SU-DHL-6 (cell line): ENCODE results near the gene RARG.

Experiments used
- H2AFZ ChIP-seq: fragments of 200-600 bp; sonication (generic); 2 replicates; pipeline ENCODE4 v1.6.1; 2014; ENCODE audit warnings: low read depth, mild to moderate bottlenecking, moderate library complexity, mixed read lengths, antibody characterized with exemption, low read length; ENCODE audit not compliant: severe bottlenecking
- H3F3A ChIP-seq: fragments of 200-600 bp; shearing (Covaris generic); 2 replicates; pipeline ENCODE4 v1.6.0; 2016; ENCODE audit warnings: antibody characterized with exemption, mild to moderate bottlenecking; ENCODE audit not compliant: insufficient read depth
- H3K27ac ChIP-seq: fragments of 200-600 bp; sonication (generic); 2 replicates; pipeline ENCODE4 v1.5.1; 2016; ENCODE audit warnings: low read depth, mild to moderate bottlenecking, low read length, moderate library complexity, mixed read lengths
- H3K27me3 ChIP-seq: fragments of 200-600 bp; sonication (generic), shearing (Covaris generic); 2 replicates; pipeline ENCODE4 v1.6.0; 2014; ENCODE audit warnings: mild to moderate bottlenecking, low read length
- H3K36me3 ChIP-seq: fragments of 200-600 bp; sonication (generic); 2 replicates; pipeline ENCODE4 v1.6.1; 2014; ENCODE audit warnings: mild to moderate bottlenecking, low read length, mixed read lengths
- H3K4me2 ChIP-seq: fragments of 300-600, 200-600 bp; shearing (Covaris generic), sonication (generic); 2 replicates; pipeline ENCODE4 v1.6.0; 2014; ENCODE audit warnings: low read length, low read depth, mild to moderate bottlenecking; ENCODE audit not compliant: poor library complexity, severe bottlenecking
- H3K4me3 ChIP-seq: fragments of 200-600 bp; sonication (generic); 2 replicates; pipeline ENCODE4 v1.5.1; 2014; ENCODE audit warnings: antibody characterized with exemption, low read length, mild to moderate bottlenecking, mixed read lengths; ENCODE audit not compliant: insufficient read depth, poor library complexity, severe bottlenecking
- H3K79me2 ChIP-seq: fragments of 200-600 bp; sonication (generic); 2 replicates; pipeline ENCODE4 v1.6.1; 2014; ENCODE audit warnings: mild to moderate bottlenecking, low read length, moderate library complexity; ENCODE audit not compliant: insufficient read depth
- H3K9ac ChIP-seq: fragments of 200-600 bp; sonication (generic); 2 replicates; pipeline ENCODE4 v1.7.0; 2014; ENCODE audit warnings: mild to moderate bottlenecking, low read length
- H3K9me2 ChIP-seq: fragments of 200-600 bp; sonication (generic); replicated peaks from 2 replicates; pipeline ENCODE4 v1.6.1; 2014; ENCODE audit warnings: low read length; ENCODE audit not compliant: insufficient read depth
- H3K9me3 ChIP-seq: fragments of 200-600 bp; sonication (generic); 2 replicates; pipeline ENCODE4 v1.6.1; 2014; ENCODE audit warnings: low read length, mixed read lengths; ENCODE audit not compliant: insufficient read depth
- H4K20me1 ChIP-seq: fragments of 200-600 bp; sonication (generic); 2 replicates; pipeline ENCODE4 v1.6.1; 2014; ENCODE audit warnings: low read depth, mild to moderate bottlenecking, antibody characterized with exemption, low read length, moderate library complexity, mixed read lengths
- CTCF ChIP-seq: fragments of 200-600 bp; sonication (generic); IDR thresholded peaks from one replicate; pipeline ENCODE4 v1.5.1; 2017; ENCODE audit warnings: antibody characterized with exemption, mild to moderate bottlenecking, low read length, moderate library complexity; ENCODE audit not compliant: insufficient read depth, poor library complexity, severe bottlenecking
- EZH2phosphoT487 ChIP-seq: fragments of 200-600 bp; sonication (generic), shearing (Covaris generic); conservative IDR thresholded peaks from 2 replicates; pipeline ENCODE4 v1.6.1; 2018; ENCODE audit warnings: mild to moderate bottlenecking, antibody characterized with exemption, low read length, moderate library complexity, mixed read lengths

RARG gene

GRCh38 chr12:53277981-53278380, 46.0 kb upstream of the RARG start:
- Histone ChIP-seq H3K9ac (no peak overlapping the region), H2AFZ (no peak overlapping the region), H3K4me3 (no peak overlapping the region), H3K4me2 (no peak overlapping the region), H3F3A (no peaks in the 10 kb centered on the region), H3K9me3 (no peaks in the 10 kb centered on the region), H4K20me1 (no peaks in the 10 kb centered on the region), H3K9me2 (no peaks in the 10 kb centered on the region), H3K79me2 (no peaks in the 10 kb centered on the region), H3K36me3 (peaks cover 24% of the 10 kb centered on the region; the same call in 1 of the 2 replicates), H3K27me3 (no peaks in the 10 kb centered on the region), H3K27ac (no peak overlapping the region)
- TF ChIP-seq EZH2phosphoT487 (no peak), CTCF (no peak)

- peaks cover 17% of the 10 kb centered on the region; the same call in 1 of the 2 replicates for H3K36me3 ChIP-seq
- no peak overlapping the region for H3K27ac ChIP-seq
- no peak overlapping the region for H3K4me2 ChIP-seq
- no peaks in the 10 kb centered on the region for H3K27me3 ChIP-seq
- no peaks in the 10 kb centered on the region for H3K79me2 ChIP-seq
- no peak overlapping the region for H3K9ac ChIP-seq
- H3K9me2 ChIP-seq: no peaks in the 10 kb centered on the region
- H2AFZ ChIP-seq: no peak overlapping the region
- H3K4me3 ChIP-seq: no peak overlapping the region
- H4K20me1 ChIP-seq: no peaks in the 10 kb centered on the region
- H3K9me3 ChIP-seq: no peaks in the 10 kb centered on the region
- H3F3A ChIP-seq: no peaks in the 10 kb centered on the region
- TF ChIP-seq CTCF: no peak
- TF ChIP-seq EZH2phosphoT487: no peak
Observed at GRCh38 chr12:53276511-53276910, 44.5 kb upstream of the RARG start.

GRCh38 chr12:53274445-53274844, 42.4 kb upstream of the RARG start:
- H2AFZ ChIP-seq: no peak overlapping the region
- H3K4me3 ChIP-seq: no peak overlapping the region
- peaks cover 14% of the 10 kb centered on the region; the same call in 1 of the 2 replicates for H3K36me3 ChIP-seq
- no peaks in the 10 kb centered on the region for H3K9me2 ChIP-seq
- H3F3A ChIP-seq: no peaks in the 10 kb centered on the region
- peaks cover 14% of the 10 kb centered on the region for H3K79me2 ChIP-seq
- H3K4me2 ChIP-seq: no peak overlapping the region
- TF ChIP-seq EZH2phosphoT487 (no peak), CTCF (no peak)
- no peaks in the 10 kb centered on the region for H3K27me3 ChIP-seq
- H3K9me3 ChIP-seq: no peaks in the 10 kb centered on the region
- no peaks in the 10 kb centered on the region for H4K20me1 ChIP-seq
- H3K9ac ChIP-seq: no peak overlapping the region
- H3K27ac ChIP-seq: no peak overlapping the region
